ENCODE data around the gene ROGDI. TPM values are rescaled to one million over a fixed set of nuclear protein-coding genes. Genes with fewer than 3 reads are reported as not detected.

ROGDI gene
- total and polyA plus RNA-seq, 2 of the 13 experiments (the other 11 are each of a cell fraction or from before 2014, with no cell fraction given): 19.2 to 42.1 TPM

DNA sequence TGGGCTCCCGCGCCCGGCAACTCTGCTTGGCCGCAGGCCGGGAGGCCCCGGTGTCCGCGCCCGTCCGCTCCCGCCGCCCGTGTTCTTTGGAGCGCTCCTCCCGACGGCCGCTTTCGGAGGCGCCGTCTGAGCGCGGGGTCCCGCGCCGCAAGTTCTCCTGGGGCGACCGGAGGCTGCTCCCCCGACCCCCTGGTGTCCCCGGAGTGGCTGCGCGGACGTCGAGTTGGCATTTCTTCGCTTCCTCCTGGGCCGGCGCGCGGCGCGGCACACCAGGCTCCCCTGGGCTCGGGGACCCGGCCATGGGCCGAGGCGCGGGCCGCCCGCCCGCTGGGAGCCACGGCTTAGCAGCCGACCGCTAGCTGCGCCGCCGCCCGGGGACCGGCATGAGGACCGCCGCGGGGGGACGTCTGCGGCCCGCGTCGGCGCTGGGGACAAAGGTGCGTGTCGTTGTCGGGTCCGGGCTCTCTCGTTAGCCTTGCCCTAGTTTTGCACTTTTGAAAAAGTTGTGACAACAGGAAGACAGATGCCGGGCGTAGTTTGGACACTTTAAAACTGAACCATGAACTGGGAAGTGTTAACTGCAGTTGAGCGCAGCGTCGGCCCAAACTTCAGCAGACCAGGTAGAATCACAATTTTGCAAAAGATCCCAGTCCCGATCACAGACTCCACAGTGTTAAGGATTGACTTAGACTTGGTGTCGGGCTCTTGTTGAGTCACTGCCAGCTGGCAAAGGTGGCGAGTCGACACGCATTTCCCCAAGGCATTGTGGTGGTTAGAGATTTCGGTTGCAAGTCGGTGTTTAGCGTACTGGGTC lies 45.5 kb upstream of the ROGDI start (continued):
- TF ChIP-seq, protein P1, sequence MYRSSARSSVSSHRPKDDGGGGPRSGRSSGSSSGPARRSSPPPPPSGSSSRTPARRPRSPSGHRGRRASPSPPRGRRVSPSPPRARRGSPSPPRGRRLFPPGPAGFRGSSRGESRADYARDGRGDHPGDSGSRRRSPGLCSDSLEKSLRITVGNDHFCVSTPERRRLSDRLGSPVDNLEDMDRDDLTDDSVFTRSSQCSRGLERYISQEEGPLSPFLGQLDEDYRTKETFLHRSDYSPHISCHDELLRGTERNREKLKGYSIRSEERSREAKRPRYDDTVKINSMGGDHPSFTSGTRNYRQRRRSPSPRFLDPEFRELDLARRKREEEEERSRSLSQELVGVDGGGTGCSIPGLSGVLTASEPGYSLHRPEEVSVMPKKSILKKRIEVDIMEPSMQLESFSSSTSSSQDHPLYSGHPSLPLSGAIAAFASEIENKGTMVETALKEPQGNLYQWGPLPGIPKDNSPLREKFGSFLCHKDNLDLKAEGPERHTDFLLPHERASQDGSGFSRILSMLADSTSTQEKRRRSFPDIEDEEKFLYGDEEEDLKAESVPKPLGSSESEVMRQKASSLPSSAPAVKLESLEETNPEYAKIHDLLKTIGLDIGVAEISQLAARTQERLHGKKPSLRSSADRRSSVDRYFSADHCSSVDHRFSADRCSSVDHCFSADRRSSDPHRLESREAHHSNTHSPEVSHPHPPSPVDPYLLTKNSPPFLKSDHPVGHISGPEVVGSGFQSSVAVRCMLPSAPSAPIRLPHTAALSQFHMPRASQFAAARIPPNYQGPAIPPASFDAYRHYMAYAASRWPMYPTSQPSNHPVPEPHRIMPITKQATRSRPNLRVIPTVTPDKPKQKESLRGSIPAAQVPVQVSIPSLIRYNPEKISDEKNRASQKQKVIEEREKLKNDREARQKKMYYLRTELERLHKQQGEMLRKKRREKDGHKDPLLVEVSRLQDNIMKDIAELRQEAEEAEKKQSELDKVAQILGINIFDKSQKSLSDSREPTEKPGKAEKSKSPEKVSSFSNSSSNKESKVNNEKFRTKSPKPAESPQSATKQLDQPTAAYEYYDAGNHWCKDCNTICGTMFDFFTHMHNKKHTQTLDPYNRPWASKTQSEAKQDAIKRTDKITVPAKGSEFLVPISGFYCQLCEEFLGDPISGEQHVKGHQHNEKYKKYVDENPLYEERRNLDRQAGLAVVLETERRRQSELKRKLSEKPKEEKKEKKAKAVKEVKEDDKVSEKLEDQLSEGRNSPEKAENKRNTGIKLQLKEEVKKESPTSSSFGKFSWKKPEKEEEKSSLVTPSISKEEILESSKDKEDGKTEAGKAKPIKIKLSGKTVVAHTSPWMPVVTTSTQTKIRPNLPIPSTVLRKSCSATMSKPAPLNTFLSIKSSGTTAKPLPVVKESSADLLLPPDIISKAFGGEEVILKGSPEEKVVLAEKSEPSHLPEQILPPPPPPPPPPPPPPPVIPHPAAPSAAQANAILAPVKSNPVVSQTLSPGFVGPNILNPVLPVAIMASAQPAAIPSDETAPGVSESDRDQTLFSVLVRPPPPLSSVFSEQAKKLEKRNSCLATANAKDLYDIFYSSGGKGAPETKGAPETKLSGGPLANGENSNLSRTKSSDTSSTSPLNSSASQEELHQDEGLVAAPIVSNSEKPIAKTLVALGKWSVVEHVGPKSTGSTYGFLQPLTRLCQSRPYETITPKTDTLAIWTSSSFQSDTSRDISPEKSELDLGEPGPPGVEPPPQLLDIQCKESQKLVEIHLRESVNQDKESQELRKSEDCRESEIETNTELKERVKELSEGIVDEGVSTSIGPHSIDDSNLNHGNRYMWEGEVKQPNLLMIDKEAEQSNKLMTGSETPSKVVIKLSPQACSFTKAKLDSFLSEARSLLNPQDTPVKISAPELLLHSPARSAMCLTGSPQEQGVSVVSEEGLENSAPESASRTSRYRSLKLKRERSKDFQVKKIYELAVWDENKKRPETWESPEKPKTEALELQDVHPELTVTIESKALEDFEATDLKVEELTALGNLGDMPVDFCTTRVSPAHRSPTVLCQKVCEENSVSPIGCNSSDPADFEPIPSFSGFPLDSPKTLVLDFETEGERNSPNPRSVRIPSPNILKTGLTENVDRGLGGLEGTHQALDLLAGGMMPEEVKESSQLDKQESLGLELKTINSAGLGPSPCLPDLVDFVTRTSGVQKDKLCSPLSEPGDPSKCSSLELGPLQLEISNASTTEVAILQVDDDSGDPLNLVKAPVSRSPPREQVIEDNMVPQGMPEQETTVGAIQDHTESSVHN (CRISPR knock-in tag; IDR thresholded peaks at IDR 0.05): no peak
- TF ChIP-seq ZNF777 (CRISPR knock-in tag; IDR thresholded peaks at IDR 0.05) (peak; percentile 90), ZC3H13 (CRISPR knock-in tag; IDR thresholded peaks at IDR 0.05) (no peak), TBX3 (IDR thresholded peaks at IDR 0.05; ENCODE audit: borderline replicate concordance) (no peak), ZNF280D (CRISPR knock-in tag; IDR thresholded peaks at IDR 0.05) (no peak), AKNA (CRISPR knock-in tag; IDR thresholded peaks at IDR 0.05; ENCODE audit: borderline replicate concordance) (no peak), ZNF549 (CRISPR knock-in tag; IDR thresholded peaks at IDR 0.05) (no peak), ZNF136 (CRISPR knock-in tag; IDR thresholded peaks at IDR 0.05; ENCODE audit: low read depth) (no peak), NFATC3 (CRISPR knock-in tag; IDR thresholded peaks at IDR 0.05) (no peak)
- TF ChIP-seq, protein P2, sequence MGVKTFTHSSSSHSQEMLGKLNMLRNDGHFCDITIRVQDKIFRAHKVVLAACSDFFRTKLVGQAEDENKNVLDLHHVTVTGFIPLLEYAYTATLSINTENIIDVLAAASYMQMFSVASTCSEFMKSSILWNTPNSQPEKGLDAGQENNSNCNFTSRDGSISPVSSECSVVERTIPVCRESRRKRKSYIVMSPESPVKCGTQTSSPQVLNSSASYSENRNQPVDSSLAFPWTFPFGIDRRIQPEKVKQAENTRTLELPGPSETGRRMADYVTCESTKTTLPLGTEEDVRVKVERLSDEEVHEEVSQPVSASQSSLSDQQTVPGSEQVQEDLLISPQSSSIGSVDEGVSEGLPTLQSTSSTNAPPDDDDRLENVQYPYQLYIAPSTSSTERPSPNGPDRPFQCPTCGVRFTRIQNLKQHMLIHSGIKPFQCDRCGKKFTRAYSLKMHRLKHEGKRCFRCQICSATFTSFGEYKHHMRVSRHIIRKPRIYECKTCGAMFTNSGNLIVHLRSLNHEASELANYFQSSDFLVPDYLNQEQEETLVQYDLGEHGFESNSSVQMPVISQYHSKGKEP (CRISPR knock-in tag; IDR thresholded peaks at IDR 0.05): no peak
